Raji (cell line): Measurements from ENCODE around the gene FNDC3B.
A peak's percentile ranks its signal among the peaks of the same experiment; 100 is the strongest.

Experiments
- POLR2A ChIP-seq: IDR thresholded peaks from 2 replicates; pipeline ENCODE4 v1.6.1; 2011; ENCODE audit warnings: low read depth, low read length, control low read depth; ENCODE audit not compliant: insufficient read depth

FNDC3B gene

GRCh38 chr3:172039436-172040077 lies at the start of gene FNDC3B:
TSS of gene FNDC3B (plus strand) at chr3:172039578. CDS start at chr3:172112480, 72,902 bp downstream.
- peak; percentile 50 for TF ChIP-seq POLR2A

GRCh38 chr3:171991166-171991565 lies 48.2 kb upstream of the FNDC3B start:
- no peak for TF ChIP-seq POLR2A

GRCh38 chr3:171994646-171995428 lies 44.5 kb upstream of the FNDC3B start:
- no peak for TF ChIP-seq POLR2A

GRCh38 chr3:171995486-171995885 lies 43.9 kb upstream of the FNDC3B start:
- TF ChIP-seq POLR2A: no peak

GRCh38 chr3:171996178-171996817 lies 43.1 kb upstream of the FNDC3B start:
- TF ChIP-seq POLR2A: no peak

- TF ChIP-seq POLR2A: no peak
These were observed 36.8 kb upstream of the FNDC3B start for GRCh38 chr3:172002512-172003078.

- no peak for TF ChIP-seq POLR2A
These were observed 36.2 kb upstream of the FNDC3B start for GRCh38 chr3:172003146-172003545.

- TF ChIP-seq POLR2A: no peak
These were observed 32.4 kb upstream of the FNDC3B start for GRCh38 chr3:172007065-172007370.

- TF ChIP-seq POLR2A: no peak
These were observed 29.6 kb upstream of the FNDC3B start for GRCh38 chr3:172009803-172010202.

- no peak for TF ChIP-seq POLR2A
These were observed 26.6 kb upstream of the FNDC3B start for GRCh38 chr3:172012775-172013174.

GRCh38 chr3:172014145-172014544 lies 25.2 kb upstream of the FNDC3B start:
- no peak for TF ChIP-seq POLR2A

- no peak for TF ChIP-seq POLR2A
These were observed 21.0 kb upstream of the FNDC3B start for GRCh38 chr3:172018364-172018763.

- TF ChIP-seq POLR2A: no peak
These were observed 18.6 kb upstream of the FNDC3B start for GRCh38 chr3:172020763-172021162.

GRCh38 chr3:172021164-172021563 lies 18.2 kb upstream of the FNDC3B start:
- TF ChIP-seq POLR2A: no peak

- no peak for TF ChIP-seq POLR2A
These were observed 17.5 kb upstream of the FNDC3B start for GRCh38 chr3:172021859-172022258.

GRCh38 chr3:172023915-172024314 lies 15.5 kb upstream of the FNDC3B start:
- TF ChIP-seq POLR2A: no peak
